H9 (cell line): Measurements from ENCODE around the gene KLRD1. TPM values are rescaled to one million over a fixed set of nuclear protein-coding genes. Genes with fewer than 3 reads are reported as not detected.

Source experiments
- DNase-seq: peaks from one replicate; pipeline ENCODE4 v3.0.0-alpha.2; 2017
- H2AFZ ChIP-seq: one replicate; pipeline ENCODE4 v1.6.1; 2013; ENCODE audit warnings: mild to moderate bottlenecking, low read length, control low read depth, moderate library complexity
- H2AK5ac ChIP-seq: 2 replicates; pipeline ENCODE4 v1.6.1; 2013; ENCODE audit warnings: low read length, control low read depth, mixed read lengths; ENCODE audit not compliant: insufficient read length
- H2BK120ac ChIP-seq: one replicate; pipeline ENCODE4 v1.6.1; 2013; ENCODE audit warnings: low read depth, mild to moderate bottlenecking, low read length, control low read depth, inconsistent platforms; ENCODE audit not compliant: poor library complexity, severe bottlenecking
- H2BK12ac ChIP-seq: 2 replicates; pipeline ENCODE4 v1.6.1; 2013; ENCODE audit warnings: low read length, control low read depth, mixed read lengths, low read depth; ENCODE audit not compliant: insufficient read length
- H2BK15ac ChIP-seq: 2 replicates; pipeline ENCODE4 v1.6.1; 2013; ENCODE audit warnings: low read depth, low read length, control low read depth
- H2BK20ac ChIP-seq: one replicate; pipeline ENCODE4 v1.6.1; 2013; ENCODE audit warnings: low read depth, mild to moderate bottlenecking, low read length, control low read depth, inconsistent platforms; ENCODE audit not compliant: poor library complexity, severe bottlenecking
- H2BK5ac ChIP-seq: 2 replicates; pipeline ENCODE4 v1.6.1; 2013; ENCODE audit warnings: low read length, control low read depth, mixed read lengths; ENCODE audit not compliant: insufficient read length
- H3K14ac ChIP-seq: 2 replicates; pipeline ENCODE4 v1.6.1; 2013; ENCODE audit warnings: low read length, control low read depth; ENCODE audit not compliant: insufficient read depth
- H3K18ac ChIP-seq: 2 replicates; pipeline ENCODE4 v1.6.1; 2013; ENCODE audit warnings: low read depth, mild to moderate bottlenecking, mixed read lengths, low read length, control low read depth; ENCODE audit not compliant: insufficient read length
- H3K23ac ChIP-seq: 2 replicates; pipeline ENCODE4 v1.6.1; 2013; ENCODE audit warnings: low read length, control low read depth, mixed read lengths, low read depth; ENCODE audit not compliant: insufficient read length
- H3K23me2 ChIP-seq: 2 replicates; pipeline ENCODE4 v1.6.1; 2013; ENCODE audit warnings: low read depth, mild to moderate bottlenecking, mixed read lengths, low read length, control low read depth; ENCODE audit not compliant: insufficient read length, poor library complexity, severe bottlenecking
- H3K27ac ChIP-seq: 2 replicates; pipeline ENCODE4 v1.5.1; 2013; ENCODE audit warnings: low read length, control low read depth, mixed read lengths, low read depth; ENCODE audit not compliant: insufficient read length
- H3K27me3 ChIP-seq: 2 replicates; pipeline ENCODE4 v1.6.1; 2013; ENCODE audit warnings: low read length, control low read depth, inconsistent platforms; ENCODE audit not compliant: insufficient read depth
- H3K4ac ChIP-seq: 2 replicates; pipeline ENCODE4 v1.6.1; 2013; ENCODE audit warnings: low read depth, mild to moderate bottlenecking, control low read depth, inconsistent platforms, low read length, moderate library complexity
- H3K4me1 ChIP-seq: 2 replicates; pipeline ENCODE4 v1.6.1; 2013; ENCODE audit warnings: low read length, control low read depth, inconsistent platforms; ENCODE audit not compliant: insufficient read depth
- H3K4me2 ChIP-seq: 2 replicates; pipeline ENCODE4 v1.6.1; 2013; ENCODE audit warnings: low read length, control low read depth, mixed read lengths; ENCODE audit not compliant: insufficient read length, insufficient read depth
- H3K56ac ChIP-seq: 2 replicates; pipeline ENCODE4 v1.6.1; 2013; ENCODE audit warnings: low read depth, mild to moderate bottlenecking, mixed read lengths, low read length, control low read depth; ENCODE audit not compliant: insufficient read length
- H3K79me1 ChIP-seq: 2 replicates; pipeline ENCODE4 v1.6.1; 2013; ENCODE audit warnings: low read depth, mild to moderate bottlenecking, moderate library complexity, low read length, control low read depth, inconsistent platforms; ENCODE audit not compliant: insufficient read depth, poor library complexity, severe bottlenecking
- H3K79me2 ChIP-seq: 2 replicates; pipeline ENCODE4 v1.6.1; 2013; ENCODE audit warnings: low read length, control low read depth, inconsistent platforms; ENCODE audit not compliant: insufficient read depth
- H3K9ac ChIP-seq: 2 replicates; pipeline ENCODE4 v1.6.1; 2013; ENCODE audit warnings: low read length, control low read depth, mixed read lengths; ENCODE audit not compliant: insufficient read length; ENCODE audit errors: extremely low read depth
- H3K9me3 ChIP-seq: one replicate; pipeline ENCODE4 v1.6.1; 2013; ENCODE audit warnings: low read depth, low read length, inconsistent platforms; ENCODE audit not compliant: control insufficient read depth
- H3T11ph ChIP-seq: one replicate; pipeline ENCODE4 v1.6.1; 2013; ENCODE audit warnings: mild to moderate bottlenecking, low read length, control low read depth, inconsistent platforms
- H4K20me1 ChIP-seq: one replicate; pipeline ENCODE4 v1.6.1; 2013; ENCODE audit not compliant: control insufficient read depth, insufficient read length, insufficient read depth
- H4K5ac ChIP-seq: 2 replicates; pipeline ENCODE4 v1.6.1; 2013; ENCODE audit warnings: low read depth, mild to moderate bottlenecking, mixed read lengths, low read length, control low read depth; ENCODE audit not compliant: insufficient read length
- H4K8ac ChIP-seq: replicated peaks from 2 replicates; pipeline ENCODE4 v1.6.1; 2013; ENCODE audit warnings: low read length, control low read depth, mixed read lengths, low read depth; ENCODE audit not compliant: insufficient read length
- H4K91ac ChIP-seq: 2 replicates; pipeline ENCODE4 v1.6.1; 2013; ENCODE audit warnings: low read depth, mild to moderate bottlenecking, moderate library complexity, mixed read lengths, low read length, control low read depth; ENCODE audit not compliant: insufficient read length
- H3K27ac Mint-ChIP-seq, 3 experiments: 2 replicates in 2 of 3; 3 replicates in 1 of 3; pipeline ENCODE4 v1.8.0; 2020 to 2021; ENCODE audit warnings: mixed read lengths in 3 of 3, mild to moderate bottlenecking in 1 of 3, moderate library complexity in 1 of 3
- H3K27me3 Mint-ChIP-seq: 2 replicates; pipeline ENCODE4 v1.8.0; 2021; ENCODE audit warnings: low read depth, mild to moderate bottlenecking, moderate library complexity, mixed read lengths
- H3K36me3 Mint-ChIP-seq, 3 experiments: 2 replicates in 2 of 3; 3 replicates in 1 of 3; pipeline ENCODE4 v1.8.0; 2020 to 2021; ENCODE audit warnings: low read depth in 3 of 3, mixed read lengths in 3 of 3; ENCODE audit not compliant: insufficient read depth in 1 of 3
- H3K4me1 Mint-ChIP-seq, 2 experiments: 2 replicates each; pipeline ENCODE4 v1.8.0; 2020; ENCODE audit warnings: mixed read lengths in 2 of 2
- H3K4me3 Mint-ChIP-seq, 2 experiments: 2 replicates in 1 of 2; 3 replicates in 1 of 2; pipeline ENCODE4 v1.8.0; 2020 to 2021; ENCODE audit warnings: mild to moderate bottlenecking in 2 of 2, mixed read lengths in 2 of 2, moderate library complexity in 1 of 2
- H3K9me3 Mint-ChIP-seq, 2 experiments: 2 replicates in 1 of 2; 3 replicates in 1 of 2; pipeline ENCODE4 v1.8.0; 2020; ENCODE audit warnings: mild to moderate bottlenecking in 2 of 2, mixed read lengths in 2 of 2, moderate library complexity in 1 of 2
- CTCF ChIP-seq: fragments of 200-600 bp; sonication (generic); conservative IDR thresholded peaks from 3 replicates; pipeline ENCODE4 v1.8.0; 2021; ENCODE audit warnings: antibody characterized with exemption, mild to moderate bottlenecking
- WGBS: extraction: QIAGEN DNeasy Blood & Tissue Kit; methylation state at CpG from one replicate; pipeline ENCODE4 v1.1.7; 2013; ENCODE audit warnings: missing lambda C conversion rate, low lambda C conversion rate, mixed read lengths; ENCODE audit not compliant: insufficient read length; ENCODE audit errors: extremely low coverage; 5-methylcytosine and 5-hydroxymethylcytosine counted together
- total RNA-seq: library from RNA; stranded (reverse); gene quantifications from 2 replicates; pipeline ENCODE4 v1.2.1, GENCODE V29; 2021

The KLRD1 gene
- total RNA-seq, 1 experiment from 2014 or later, result not detected

GRCh38 chr12:10304161-10304574 lies 3.5 kb upstream of the KLRD1 start:
- no peaks in the 10 kb centered on the region for H3K79me1 ChIP-seq
- H2AFZ ChIP-seq, result no peak overlapping the region
- no peak overlapping the region for H3K4me2 ChIP-seq
- no peak overlapping the region for H3K18ac ChIP-seq
- H3K23ac ChIP-seq, result no peak overlapping the region
- H2BK20ac ChIP-seq, result peak overlapping the region; percentile 75
- H3K14ac ChIP-seq, result no peak overlapping the region
- no CpG with 5 or more reads among the region's 3 CpGs for WGBS
- H3K56ac ChIP-seq, result no peak overlapping the region
- H3K79me2 ChIP-seq, result no peaks in the 10 kb centered on the region
- H3T11ph ChIP-seq, result no peak overlapping the region
- Mint-ChIP-seq H3K27ac (no peak overlapping the region), H3K4me1 (peaks cover 6 to 10% of the 10 kb centered on the region in 2 experiments), H3K36me3 (peaks cover 0 to 12% (median 2%) of the 10 kb centered on the region in 3 experiments; a peak in 2 of 7 replicates), H3K9me3 (peaks cover 10 to 12% of the 10 kb centered on the region in 2 experiments; a peak in 4 of 5 replicates), H3K4me3 (no peak overlapping the region), H3K27me3 (no peaks in the 10 kb centered on the region)
- H2BK12ac ChIP-seq, result no peak overlapping the region
- H3K23me2 ChIP-seq, result no peaks in the 10 kb centered on the region
- H4K5ac ChIP-seq, result no peak overlapping the region
- no peaks in the 10 kb centered on the region for H3K27me3 ChIP-seq
- no peak for DNase-seq
- H4K20me1 ChIP-seq, result no peaks in the 10 kb centered on the region
- no peak overlapping the region for H2BK120ac ChIP-seq
- H3K4me1 ChIP-seq, result no peaks in the 10 kb centered on the region
- TF ChIP-seq CTCF, result no peak
- H3K9me3 ChIP-seq, result no peaks in the 10 kb centered on the region
- H3K27ac ChIP-seq, result no peak overlapping the region
- no peak overlapping the region for H4K8ac ChIP-seq
- no peak overlapping the region for H2BK5ac ChIP-seq
- no peak overlapping the region for H3K4ac ChIP-seq
- no peak overlapping the region for H4K91ac ChIP-seq
- no peak overlapping the region for H2AK5ac ChIP-seq
- H3K9ac ChIP-seq, result no peak overlapping the region
- H2BK15ac ChIP-seq, result no peak overlapping the region
